NOMO-1 treated with DMSO at 0.1 percent for 48 hours (cell line): ENCODE data around the gene TENM3.

Source experiments
- DNase-seq: peaks from one replicate; lab custom pipeline; 2025; ENCODE audit not compliant: unreplicated experiment; lab: John Stamatoyannopoulos, UW

TENM3 gene

GRCh38 chr4:182252220-182252619 lies 9.0 kb downstream of the TENM3 start:
- no peak for DNase-seq

GRCh38 chr4:182254026-182254780 lies 11.0 kb downstream of the TENM3 start:
- DNase-seq: no peak

DNA sequence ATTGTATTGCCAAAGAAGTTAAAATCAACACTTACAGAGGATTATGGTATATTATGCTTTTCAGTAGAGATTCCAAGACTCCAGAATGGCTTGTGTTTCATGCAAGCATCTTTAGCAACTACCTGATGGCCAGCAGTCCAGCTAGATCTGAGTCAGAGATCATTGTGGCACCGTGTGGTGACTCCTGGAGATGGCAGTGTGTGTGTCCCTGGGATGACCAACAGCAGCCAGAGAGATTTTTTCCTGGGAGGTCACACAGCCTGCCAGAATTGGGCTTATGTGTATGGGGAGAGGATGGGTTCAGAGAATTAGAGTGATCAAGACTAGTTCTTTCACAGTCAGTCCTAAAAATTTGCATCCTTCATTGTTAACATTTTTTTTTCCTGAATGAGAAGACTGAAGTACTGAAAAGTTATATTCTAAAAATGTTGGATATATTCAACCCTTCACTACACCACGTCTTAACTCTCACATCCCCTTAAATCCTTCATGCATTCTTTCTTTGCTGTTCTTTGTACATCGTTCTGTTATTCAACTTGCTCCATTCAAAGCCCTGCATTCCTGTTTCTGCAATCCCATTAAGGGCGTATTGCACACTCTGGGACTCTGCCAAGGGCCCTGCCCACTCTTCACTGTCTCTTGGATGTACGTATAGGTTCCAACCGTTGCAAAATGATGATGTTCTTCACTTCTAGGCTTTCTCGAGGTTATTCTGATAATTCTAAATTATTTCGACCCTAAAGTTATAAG lies 12.4 kb downstream of the TENM3 start:
- DNase-seq: no peak

- DNase-seq: no peak
These were observed 13.8 kb downstream of the TENM3 start for GRCh38 chr4:182257016-182257415.

DNA sequence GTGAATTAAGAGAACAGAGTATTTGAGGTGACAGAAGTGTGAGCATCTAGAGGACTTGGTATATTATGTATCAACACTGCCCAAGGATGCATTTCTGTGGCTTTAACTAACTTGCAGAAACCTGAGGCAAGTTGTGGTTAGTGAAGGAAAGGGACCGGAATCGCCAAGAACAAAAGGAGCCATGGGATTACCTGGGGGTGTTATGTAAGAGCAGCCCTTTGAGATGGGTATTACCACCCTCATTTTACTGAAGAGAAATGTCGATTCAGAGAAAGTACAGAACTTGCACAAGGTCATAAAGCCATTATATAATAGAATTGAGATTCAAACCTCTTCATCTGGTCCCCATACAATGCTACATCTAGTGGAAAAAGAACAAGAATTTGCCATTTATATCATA lies 14.3 kb downstream of the TENM3 start:
- no peak for DNase-seq

DNA sequence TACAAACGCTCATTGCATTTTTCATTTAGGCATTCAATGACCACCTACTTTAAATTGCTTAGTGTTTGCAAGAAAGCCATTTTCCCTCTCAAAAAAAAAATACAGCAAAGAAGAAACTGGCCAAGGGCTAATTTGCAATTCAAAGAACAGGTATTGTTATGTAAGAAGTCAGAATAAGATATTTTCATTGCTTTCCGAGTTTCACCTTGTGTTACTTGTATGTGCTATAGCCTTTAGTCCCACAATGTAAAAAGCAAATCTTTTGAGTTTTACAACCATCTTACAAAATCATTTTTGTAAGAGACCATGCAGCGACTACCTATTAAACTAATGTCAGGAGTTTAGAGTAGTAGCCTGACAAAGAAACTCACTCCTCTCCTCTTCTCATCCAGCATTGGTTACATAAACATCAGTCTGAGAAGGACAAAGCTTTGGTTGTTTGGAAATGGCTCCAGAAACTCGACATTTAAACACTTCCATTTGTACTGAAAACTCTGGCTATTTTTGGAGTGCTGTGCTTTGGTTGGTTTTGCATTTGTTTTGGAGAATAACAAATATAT lies 15.3 kb downstream of the TENM3 start:
- no peak for DNase-seq

DNA sequence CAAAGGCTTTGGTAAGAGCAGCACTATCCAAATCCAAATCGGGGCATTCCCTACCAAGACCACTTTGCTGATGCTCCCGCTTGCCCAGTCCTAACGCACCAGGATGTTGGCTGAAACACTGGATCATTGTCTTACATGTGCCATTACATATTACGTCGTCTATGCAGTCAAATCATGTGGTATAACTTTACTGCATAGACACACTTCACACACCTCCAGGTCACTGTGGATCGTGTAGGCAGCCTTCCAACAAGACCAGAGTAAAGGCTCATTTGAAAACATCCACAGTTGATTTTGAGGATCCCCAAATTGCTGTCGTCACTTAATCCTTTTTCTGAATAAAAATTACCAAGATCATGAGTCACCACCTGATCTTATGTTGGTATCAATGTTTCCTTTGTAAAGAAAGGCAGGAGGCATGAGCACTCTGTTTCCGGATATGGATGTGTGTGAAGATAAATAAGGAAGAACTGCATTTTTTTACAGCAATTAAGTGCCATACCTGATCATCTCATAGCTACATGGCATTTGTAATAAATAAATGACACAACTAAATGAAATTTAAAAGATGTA lies 18.5 kb downstream of the TENM3 start:
- DNase-seq: no peak

GRCh38 chr4:182263562-182263961 lies 20.4 kb downstream of the TENM3 start:
- no peak for DNase-seq

- DNase-seq: no peak
These were observed 21.0 kb downstream of the TENM3 start for GRCh38 chr4:182264139-182264752.

DNA sequence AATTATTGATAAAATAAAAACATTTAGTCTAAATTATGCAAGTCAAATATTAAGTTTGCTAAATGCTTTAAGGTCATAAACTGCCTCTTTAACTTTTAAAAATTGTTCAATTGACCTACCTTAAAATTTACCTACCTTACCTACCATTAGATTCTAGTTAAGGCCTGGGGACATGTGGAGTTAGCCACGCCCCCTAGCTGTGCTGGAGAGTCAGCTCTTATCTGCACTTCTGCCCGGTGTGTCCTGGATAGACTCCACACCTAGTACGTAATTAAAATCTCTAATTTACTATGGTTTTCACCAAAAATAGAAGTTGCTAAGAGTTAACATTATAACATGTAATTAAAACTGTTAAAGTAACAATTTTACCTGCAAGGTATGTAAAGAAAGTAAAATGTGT lies 22.7 kb downstream of the TENM3 start:
- no peak for DNase-seq

DNA sequence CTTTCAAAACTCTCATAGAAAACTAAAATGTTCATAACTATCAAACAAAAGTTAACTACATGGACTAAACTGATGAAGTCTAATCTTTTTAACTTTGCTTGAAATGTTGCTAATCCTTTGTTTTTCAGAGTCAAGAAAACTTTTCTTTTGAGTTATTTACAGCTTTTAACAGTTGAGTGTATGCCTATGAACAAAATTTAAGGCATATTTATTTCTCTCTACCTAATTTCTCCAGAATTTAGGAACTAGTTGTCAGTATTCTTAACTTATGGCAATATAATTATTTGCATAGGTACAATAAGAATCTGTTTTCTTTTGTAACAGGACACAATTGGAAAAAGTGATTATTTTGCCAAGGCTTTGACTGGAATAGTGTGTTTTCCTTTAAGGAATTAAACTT lies 23.8 kb downstream of the TENM3 start:
- no peak for DNase-seq

DNA sequence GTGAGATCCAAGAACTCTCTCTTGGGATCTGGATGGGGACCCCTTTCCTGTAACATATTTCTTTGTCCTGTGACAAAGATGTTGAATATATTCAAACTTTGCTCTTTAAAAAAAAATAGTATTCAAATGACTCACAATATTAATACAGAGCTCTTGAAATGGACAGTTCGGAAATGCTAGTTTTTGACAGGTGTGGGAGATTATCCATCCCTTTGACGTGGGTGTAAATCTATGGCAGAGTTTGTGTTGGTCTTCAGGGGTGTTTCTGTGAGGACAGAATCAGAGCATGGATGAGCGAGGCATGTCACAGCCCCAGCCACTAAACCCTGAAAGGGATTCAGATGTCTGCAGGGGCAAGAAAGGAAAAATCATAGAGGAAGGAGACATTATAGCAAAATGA lies 25.8 kb downstream of the TENM3 start:
- DNase-seq: no peak

- DNase-seq: no peak
These were observed 28.5 kb downstream of the TENM3 start for GRCh38 chr4:182271731-182272130.

DNA sequence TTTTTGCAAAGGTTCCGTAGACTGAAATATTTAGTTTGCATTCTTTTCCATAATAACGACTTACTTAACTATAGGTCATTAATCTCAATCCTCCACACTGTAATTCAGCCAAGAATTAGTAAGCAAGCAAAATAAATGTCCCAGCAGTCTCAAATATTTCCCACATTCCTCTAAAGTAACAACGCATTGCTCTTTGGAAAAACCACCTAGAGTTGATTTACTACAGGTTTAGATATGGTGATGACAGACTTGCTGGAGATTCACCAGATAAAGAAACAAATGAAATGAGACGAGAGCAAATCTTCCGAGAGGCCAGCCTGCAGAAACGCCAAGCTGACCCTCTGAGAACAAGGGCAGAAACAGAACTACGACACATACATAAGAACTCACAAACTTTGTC lies 28.9 kb downstream of the TENM3 start:
- no peak for DNase-seq

- no peak for DNase-seq
These were observed 30.2 kb downstream of the TENM3 start for GRCh38 chr4:182273191-182273935.

DNA sequence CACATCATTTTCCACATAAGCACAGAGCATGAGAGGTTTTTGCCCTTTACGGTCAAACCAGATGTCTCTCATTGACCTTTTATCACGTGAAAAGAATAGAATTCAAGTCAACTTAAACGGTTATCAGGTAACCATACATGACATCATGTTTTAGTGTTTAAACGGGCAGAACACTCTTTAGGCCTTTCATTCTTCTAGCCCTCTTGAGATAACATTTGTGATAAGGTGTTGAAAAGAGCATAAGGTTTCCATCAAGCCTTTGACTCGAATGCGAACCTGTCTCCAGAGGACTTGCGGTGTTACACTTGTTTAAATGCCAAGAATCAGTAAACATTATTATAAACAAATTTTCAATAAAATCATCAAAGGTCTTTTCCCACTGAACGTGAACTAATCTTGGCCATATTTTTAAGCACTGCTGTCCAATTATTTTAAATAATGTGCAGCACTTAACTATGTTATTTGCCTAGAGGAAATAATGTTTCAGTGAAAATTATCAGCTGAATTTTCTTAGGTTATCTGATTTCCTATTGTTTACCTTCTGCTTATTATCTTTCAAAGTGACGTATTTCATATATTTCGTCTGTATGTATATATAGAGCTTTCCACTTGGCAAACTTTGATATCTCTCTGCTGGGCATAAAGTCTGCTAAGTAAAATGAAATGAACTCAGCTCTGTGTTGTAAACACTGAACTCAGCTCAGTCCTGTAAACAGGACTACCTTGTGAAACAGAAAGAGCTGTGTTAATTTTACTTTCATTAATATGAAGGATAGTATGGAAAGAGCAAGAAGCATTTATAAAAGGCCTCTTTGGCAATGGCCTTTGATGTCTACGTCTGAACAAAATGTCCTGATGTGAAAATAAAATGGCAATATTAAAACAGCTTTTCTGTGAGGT lies 33.3 kb downstream of the TENM3 start:
- no peak for DNase-seq

DNA sequence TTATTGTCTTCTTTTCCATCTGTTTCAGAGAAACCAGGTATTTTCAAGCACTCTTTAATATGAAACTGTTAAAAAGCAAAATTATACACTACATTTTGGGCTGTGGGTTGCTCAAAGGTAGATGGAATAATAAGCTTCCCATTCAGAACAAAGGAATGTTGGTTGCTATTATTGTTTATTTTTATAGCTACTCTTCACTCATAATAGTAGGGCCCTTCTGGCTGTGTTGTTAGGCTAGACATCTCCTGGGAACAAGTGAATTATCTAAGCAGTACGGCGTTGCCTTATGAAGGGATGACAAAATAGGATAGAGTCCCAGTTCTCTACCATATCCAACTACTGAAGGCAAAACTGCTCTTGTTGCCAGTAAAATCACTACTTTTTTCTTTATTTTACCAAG lies 34.2 kb downstream of the TENM3 start:
- no peak for DNase-seq

GRCh38 chr4:182278729-182279128 lies 35.5 kb downstream of the TENM3 start:
- no peak for DNase-seq

DNA sequence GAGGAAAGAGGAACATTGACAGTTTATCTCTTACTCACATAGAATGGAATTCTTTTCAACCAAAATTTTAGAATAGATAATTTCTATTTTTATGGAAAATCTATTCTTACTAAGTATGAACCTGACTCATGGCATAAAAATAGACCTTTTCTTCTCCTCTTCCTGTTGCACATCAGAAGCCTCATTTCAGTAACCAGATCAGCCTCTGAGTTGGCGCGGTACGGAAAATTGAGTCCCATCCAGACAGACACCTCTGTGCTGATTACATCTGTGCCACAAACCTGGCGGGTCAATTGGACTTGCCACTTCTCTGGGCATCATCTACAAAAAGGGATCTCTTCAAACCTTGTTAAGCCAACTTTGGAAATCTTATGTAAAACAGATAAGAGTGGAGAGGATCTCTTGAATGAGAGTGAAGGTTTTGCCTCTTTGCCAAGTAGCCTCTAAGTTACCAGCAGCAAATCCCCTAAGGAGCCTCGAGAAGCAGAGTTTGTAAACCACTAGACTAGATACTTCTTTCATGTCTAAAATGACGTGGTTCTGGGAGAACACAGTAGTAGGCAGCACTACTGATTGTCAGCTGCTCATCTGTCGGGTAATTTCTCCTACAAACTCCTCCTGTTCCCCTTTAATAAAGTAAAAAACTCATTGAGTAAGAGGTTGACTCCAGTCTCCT lies 37.4 kb downstream of the TENM3 start:
- no peak for DNase-seq
